ENCODE measurements around the gene HGD. TPM values are rescaled to one million over a fixed set of nuclear protein-coding genes. Genes with fewer than 3 reads are reported as not detected.

Gene HGD
- total RNA-seq, 1 experiment from 2014 or later: 0.59 TPM

- ChIA-PET RAD21 (ENCODE audit: low non-redundant PET in 1 of 2, low total read pairs in 2 of 2, uncharacterized antibody in 2 of 2, unreplicated experiment in 2 of 2) (interaction anchor here in 1 of 2 experiments (1.2 kb wide), 1 partner anchor 38 kb away, joined by 3 read pairs; no protein-coding TSS in a partner anchor), CTCF (interaction anchor here (1.2 kb wide), 2 partner anchors 8 to 26 kb away, joined by 3 read pairs; no protein-coding TSS in a partner anchor), POLR2A (interaction anchor here (2.6 kb wide), 1 partner anchor 29 kb away, joined by 9 read pairs; no protein-coding TSS in a partner anchor)
- Histone ChIP-seq H3K9me2 (ENCODE audit: insufficient read depth) (no peaks in the 10 kb centered on the region), H3K27me3 (ENCODE audit: insufficient read depth, low read length) (no peaks in the 10 kb centered on the region), H3K27ac (ENCODE audit: low read depth, low read length) (peak overlapping the region; percentile 69; the same call in 1 of the 2 replicates), H3K36me3 (ENCODE audit: control insufficient read depth in 1 of 2, insufficient read depth in 2 of 2, low read length in 2 of 2) (peaks cover 17% of the 10 kb centered on the region in 2 experiments; a peak in 3 of 4 replicates), H3K4me2 (ENCODE audit: low read length) (peak overlapping the region; percentile 87), H3K9ac (ENCODE audit: low read length) (peak overlapping the region; percentile 98), H2AFZ (ENCODE audit: low read depth, low read length, poor library complexity, severe bottlenecking) (no peak overlapping the region), H3K4me3 (replicated peaks in 1 of 2; ENCODE audit: low read depth in 1 of 2, low read length in 2 of 2) (peak overlapping the region; percentile 69 to 97), H4K20me1 (ENCODE audit: insufficient read depth) (no peaks in the 10 kb centered on the region), H3K9me3 (ENCODE audit: control insufficient read depth in 1 of 2, insufficient read depth in 1 of 2, low read depth in 1 of 2, low read length in 2 of 2) (no peaks in the 10 kb centered on the region), H3K79me2 (ENCODE audit: insufficient read depth, low read length) (peaks cover 48% of the 10 kb centered on the region), H3K4me1 (ENCODE audit: control insufficient read depth in 1 of 2, insufficient read depth in 2 of 2, low read length in 2 of 2) (peaks cover 3 to 11% of the 10 kb centered on the region in 2 experiments; a peak in 2 of 4 replicates)
- DNase-seq (ENCODE audit: low read depth, low spot score): no peak
- no peak for ATAC-seq
- intact Hi-C loops (cut with micrococcal nuclease): loop anchor here (1.0 kb wide), 1 partner anchor 145 kb away; the partner anchor contains the start of genes GTF2E1 and RABL3
- BruUV-seq (replicated peaks): no TSS peak
- no peak for TF ChIP-seq ZBTB33 (IDR thresholded peaks at IDR 0.05; ENCODE audit: extremely low read depth, insufficient replicate concordance, low read length)
- no peak for TF ChIP-seq SIN3A (IDR thresholded peaks at IDR 0.05; ENCODE audit: low read depth)
- TF ChIP-seq POLR2AphosphoS5 (IDR thresholded peaks at IDR 0.05; ENCODE audit: low read depth, low read length): no peak
- TF ChIP-seq EZH2 (IDR thresholded peaks at IDR 0.05): no peak
- TF ChIP-seq ZNF274 (IDR thresholded peaks at IDR 0.05; ENCODE audit: low read depth, low read length): no peak
- TF ChIP-seq YY1 (IDR thresholded peaks at IDR 0.05; ENCODE audit: extremely low read depth, insufficient replicate concordance, low read depth, low read length): no peak
- TF ChIP-seq MAX (IDR thresholded peaks at IDR 0.05): no peak
- no peak for TF ChIP-seq ZFX (IDR thresholded peaks at IDR 0.05)
- TF ChIP-seq SP1 (IDR thresholded peaks at IDR 0.05; ENCODE audit: low read depth): no peak
- TF ChIP-seq ATF3 (IDR thresholded peaks at IDR 0.05): no peak
- TF ChIP-seq EGR1 (IDR thresholded peaks at IDR 0.05; ENCODE audit: low read depth): no peak
- TF ChIP-seq CBX3 (IDR thresholded peaks at IDR 0.05; ENCODE audit: low read depth): no peak
- no peak for TF ChIP-seq EZH2phosphoT487 (IDR thresholded peaks at IDR 0.05; ENCODE audit: borderline replicate concordance)
- TF ChIP-seq POLR2A (IDR thresholded peaks at IDR 0.05; ENCODE audit: borderline replicate concordance, extremely low read depth, insufficient read depth, insufficient read length): no peak
- TF ChIP-seq REST (IDR thresholded peaks at IDR 0.05; ENCODE audit: low read depth): no peak
- no peak for TF ChIP-seq CEBPB (IDR thresholded peaks at IDR 0.05; ENCODE audit: low read depth)
- TF ChIP-seq JUND (IDR thresholded peaks at IDR 0.05): no peak
- no peak for TF ChIP-seq CTCF (IDR thresholded peaks at IDR 0.05 in 2 of 3, conservative IDR thresholded peaks at IDR 0.05 in 1 of 3; ENCODE audit: borderline replicate concordance in 1 of 3, insufficient read depth in 1 of 3, low read depth in 2 of 3, low read length in 2 of 3)
Measured at GRCh38 chr3:120596853-120597223, 85.2 kb downstream of the HGD start.
